Endothelial cell (in vitro differentiated cells): ENCODE measurements around the gene ZC3H12A. TPM values are rescaled to one million over a fixed set of nuclear protein-coding genes. Genes with fewer than 3 reads are reported as not detected.

ENCODE experiments used
- DNase-seq: peaks from one replicate; pipeline ENCODE4 v3.0.0; 2021; ENCODE audit warnings: low spot score
- H3K27ac Mint-ChIP-seq: one replicate; pipeline ENCODE4 v1.8.0; 2021; ENCODE audit warnings: mixed read lengths, inconsistent platforms; ENCODE audit not compliant: unreplicated experiment
- H3K27me3 Mint-ChIP-seq: one replicate; pipeline ENCODE4 v1.8.0; 2021; ENCODE audit warnings: mild to moderate bottlenecking, moderate library complexity, mixed read lengths, inconsistent platforms; ENCODE audit not compliant: unreplicated experiment
- H3K36me3 Mint-ChIP-seq: one replicate; pipeline ENCODE4 v1.8.0; 2021; ENCODE audit warnings: mild to moderate bottlenecking, low read depth, mixed read lengths, inconsistent platforms; ENCODE audit not compliant: unreplicated experiment
- H3K4me1 Mint-ChIP-seq: one replicate; pipeline ENCODE4 v1.8.0; 2021; ENCODE audit warnings: mild to moderate bottlenecking, mixed read lengths, inconsistent platforms; ENCODE audit not compliant: unreplicated experiment
- H3K4me3 Mint-ChIP-seq: one replicate; pipeline ENCODE4 v1.8.0; 2021; ENCODE audit warnings: mild to moderate bottlenecking, mixed read lengths, inconsistent platforms; ENCODE audit not compliant: unreplicated experiment
- H3K9me3 Mint-ChIP-seq: one replicate; pipeline ENCODE4 v1.8.0; 2021; ENCODE audit warnings: mixed read lengths, inconsistent platforms; ENCODE audit not compliant: unreplicated experiment
- CTCF ChIP-seq: fragments of 200-600 bp; sonication (generic); IDR thresholded peaks from one replicate; pipeline ENCODE4 v1.5.0; 2021; ENCODE audit warnings: antibody characterized with exemption; ENCODE audit not compliant: unreplicated experiment
- total RNA-seq: library from RNA; stranded (reverse); fragmentation: NEBNext Ultra II Directional; extraction: Animal tissue kit (Norgen Biotek cat#: 25700); gene quantifications from one replicate; pipeline ENCODE4 v1.2.1, GENCODE V29; 2021; ENCODE audit not compliant: unreplicated experiment

ZC3H12A gene
- total RNA-seq, 1 donor from 2014 or later = 5.4 TPM

- Mint-ChIP-seq H3K27me3 (peaks cover 1% of the 10 kb centered on the region), H3K4me3 (peak overlapping the region; percentile 31), H3K36me3 (peaks cover 19% of the 10 kb centered on the region), H3K27ac (peak overlapping the region; percentile 52), H3K4me1 (peaks cover 14% of the 10 kb centered on the region), H3K9me3 (no peaks in the 10 kb centered on the region)
- peak; percentile 96 for TF ChIP-seq CTCF
- DNase-seq = peak; percentile 88
These were observed 12.6 kb downstream of the ZC3H12A start for GRCh38 chr1:37486680-37487618.

- Mint-ChIP-seq H3K36me3 (peaks cover 14% of the 10 kb centered on the region), H3K27ac (no peak overlapping the region), H3K9me3 (no peaks in the 10 kb centered on the region), H3K4me3 (peak overlapping the region; percentile 23), H3K4me1 (peaks cover 14% of the 10 kb centered on the region), H3K27me3 (peaks cover 1% of the 10 kb centered on the region)
- TF ChIP-seq CTCF = no peak
- DNase-seq = no peak
These were observed 13.2 kb downstream of the ZC3H12A start for GRCh38 chr1:37487619-37487984.

- no peak for TF ChIP-seq CTCF
- peaks cover 3% of the 10 kb centered on the region for H3K4me1 Mint-ChIP-seq
- DNase-seq = no peak
- H3K9me3 Mint-ChIP-seq = no peaks in the 10 kb centered on the region
- H3K36me3 Mint-ChIP-seq = peaks cover 19% of the 10 kb centered on the region
- H3K27me3 Mint-ChIP-seq = no peaks in the 10 kb centered on the region
- no peak overlapping the region for H3K4me3 Mint-ChIP-seq
- no peak overlapping the region for H3K27ac Mint-ChIP-seq
These were observed 19.1 kb downstream of the ZC3H12A start for GRCh38 chr1:37493336-37494098.

- no peaks in the 10 kb centered on the region for H3K4me1 Mint-ChIP-seq
- H3K27ac Mint-ChIP-seq = no peak overlapping the region
These were observed 21.5 kb downstream of the ZC3H12A start for GRCh38 chr1:37495875-37496274.

More at GRCh38 chr1:37495875-37496274, 21.5 kb downstream of the ZC3H12A start:
- no peak for TF ChIP-seq CTCF
- Mint-ChIP-seq H3K4me3 (no peak overlapping the region), H3K27me3 (no peaks in the 10 kb centered on the region), H3K9me3 (no peaks in the 10 kb centered on the region), H3K36me3 (peaks cover 16% of the 10 kb centered on the region)
- no peak for DNase-seq
